ENCODE results near the gene LRG1.
"Not testable (repeated sequence)": the region's sequence is repeated elsewhere in the genome, so short reads cannot be mapped to it uniquely, and the experiment has no call there.

LRG1 gene

DNA sequence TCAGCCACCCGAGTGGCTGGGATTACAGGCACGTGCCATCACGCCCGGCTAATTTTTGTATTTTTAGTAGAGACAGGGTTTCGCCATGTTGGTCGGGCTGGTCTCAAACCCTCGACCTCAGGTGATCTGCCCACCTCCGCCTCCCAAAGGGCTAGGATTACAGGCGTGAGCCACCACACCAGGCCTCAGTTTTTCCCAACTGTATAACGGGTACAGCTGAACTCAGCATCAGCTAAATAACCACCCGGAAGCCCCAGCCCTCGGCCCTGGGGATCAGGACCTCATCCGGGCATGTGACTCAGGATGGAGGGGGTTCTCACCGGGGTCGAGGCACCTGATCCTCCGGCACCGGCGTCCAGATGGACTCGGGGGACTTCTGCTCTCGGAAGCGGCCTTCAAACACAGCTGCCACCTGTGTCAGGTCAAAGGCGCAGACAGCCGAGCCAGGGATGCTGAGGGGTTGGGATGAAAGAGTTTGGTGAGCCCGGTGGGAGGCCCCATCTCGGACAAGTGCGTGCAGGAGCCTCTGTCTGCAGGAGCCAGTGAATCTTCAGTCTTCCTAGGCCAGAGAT, 10.7 kb upstream of the LRG1 start:
- DNase-seq (ENCODE audit: low spot score) = no peak

GRCh38 chr19:4550018-4550417, 10.2 kb upstream of the LRG1 start:
- no peak for DNase-seq (ENCODE audit: low spot score)

DNA sequence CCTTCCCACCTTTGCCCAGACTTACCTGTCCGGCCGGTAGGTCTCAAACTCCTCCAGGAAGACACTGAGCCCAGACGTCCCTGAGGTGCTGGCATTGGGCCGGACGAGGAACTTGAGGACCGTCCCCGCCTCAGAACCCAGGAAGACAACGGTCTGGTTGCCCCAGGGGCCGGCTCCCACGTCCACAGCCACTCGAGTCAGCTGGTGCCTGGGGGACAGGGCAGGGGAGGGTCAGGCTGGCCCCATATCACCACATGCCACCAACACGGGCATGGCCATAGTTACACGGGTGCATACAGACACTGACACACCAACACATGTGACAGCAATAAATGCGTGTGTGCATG, 8.4 kb upstream of the LRG1 start:
- no peak for DNase-seq (ENCODE audit: low spot score)

GRCh38 chr19:4547303-4548237, 7.7 kb upstream of the LRG1 start:
- no peak for DNase-seq (ENCODE audit: low spot score)

- DNase-seq (ENCODE audit: low spot score) = no peak
Measured at GRCh38 chr19:4543842-4544647, 4.2 kb upstream of the LRG1 start.

DNA sequence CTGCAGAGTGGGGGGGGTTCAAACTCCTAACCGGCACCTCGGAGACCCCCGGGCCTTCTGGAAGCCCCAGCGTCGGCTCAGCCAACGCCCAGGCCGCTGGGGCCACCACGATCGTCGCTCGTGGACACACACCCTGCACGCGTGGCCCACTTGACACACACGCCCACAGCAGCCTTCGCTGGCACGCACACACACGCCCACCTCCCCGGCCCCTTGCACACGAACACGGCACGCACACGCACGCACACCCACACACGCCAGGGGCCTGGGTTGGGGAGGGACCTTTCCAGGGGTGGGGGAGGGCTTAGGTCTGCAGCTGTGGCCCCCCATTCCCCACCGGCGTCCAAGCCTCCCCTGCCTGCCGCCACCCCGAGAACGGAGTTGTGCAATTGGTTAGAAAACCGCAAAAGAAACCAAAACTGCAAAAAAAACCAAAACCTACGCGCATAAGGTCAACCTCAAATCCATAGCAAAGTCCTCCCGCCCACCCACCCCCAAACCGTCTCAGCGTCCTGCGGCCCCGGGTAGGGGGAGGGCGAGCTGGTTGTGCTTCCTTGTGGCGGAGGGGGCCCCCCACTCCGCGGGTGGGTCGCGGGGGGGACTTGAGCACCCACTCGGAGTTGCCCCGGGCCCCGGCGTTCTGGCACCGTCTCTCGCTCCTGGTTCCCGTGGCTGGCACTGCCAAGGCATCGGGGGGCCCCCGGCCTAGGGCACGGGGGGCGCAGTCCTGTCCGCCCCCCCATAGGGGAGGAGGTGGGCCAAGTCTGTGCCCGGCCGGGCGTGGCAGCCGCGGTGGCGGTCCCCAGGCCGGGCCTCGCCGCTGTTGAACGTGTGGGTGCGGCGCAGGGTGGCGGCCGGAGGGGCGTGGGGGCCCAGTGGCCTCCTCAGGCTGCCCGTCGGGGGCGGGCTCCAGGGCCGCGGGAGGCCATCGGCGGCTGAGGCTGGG, 3.3 kb upstream of the LRG1 start:
- no peak for DNase-seq (ENCODE audit: low spot score)

GRCh38 chr19:4541806-4542145, 1.9 kb upstream of the LRG1 start:
- DNase-seq (ENCODE audit: low spot score) = not testable (repeated sequence)

DNA sequence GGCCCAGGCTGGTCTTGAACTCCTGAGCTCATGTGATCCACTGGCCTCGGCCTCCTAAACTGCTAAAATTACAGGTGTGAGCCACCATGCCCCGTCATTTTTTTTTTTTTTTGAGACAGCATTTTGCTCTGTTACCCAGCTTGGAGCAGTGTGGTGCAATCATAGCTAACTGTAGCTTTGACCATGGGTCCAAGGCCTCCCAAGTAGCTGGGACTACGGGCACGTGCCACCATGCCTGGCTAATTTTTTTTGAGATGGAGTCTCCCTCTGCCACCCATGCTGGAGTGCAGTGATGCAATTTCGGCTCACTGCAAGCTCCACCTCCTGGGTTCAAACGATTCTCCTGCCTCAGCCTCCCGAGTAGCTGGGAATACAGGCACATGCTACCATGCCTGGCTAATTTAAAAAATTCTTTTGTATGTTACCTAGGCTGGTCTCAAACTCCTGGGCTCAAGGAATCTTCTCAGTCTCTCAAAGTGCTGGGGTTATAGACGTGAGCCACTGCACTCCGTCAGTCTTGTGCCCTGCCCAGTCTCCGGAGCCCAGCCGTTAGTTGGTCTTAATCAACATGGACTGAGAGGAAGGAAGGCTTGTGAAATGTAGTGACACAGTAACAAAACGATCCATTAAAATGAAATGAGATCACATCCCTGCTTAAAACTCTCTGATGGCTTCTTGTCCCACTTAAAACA, 1.4 kb upstream of the LRG1 start:
- DNase-seq (ENCODE audit: low spot score) = no peak

DNA sequence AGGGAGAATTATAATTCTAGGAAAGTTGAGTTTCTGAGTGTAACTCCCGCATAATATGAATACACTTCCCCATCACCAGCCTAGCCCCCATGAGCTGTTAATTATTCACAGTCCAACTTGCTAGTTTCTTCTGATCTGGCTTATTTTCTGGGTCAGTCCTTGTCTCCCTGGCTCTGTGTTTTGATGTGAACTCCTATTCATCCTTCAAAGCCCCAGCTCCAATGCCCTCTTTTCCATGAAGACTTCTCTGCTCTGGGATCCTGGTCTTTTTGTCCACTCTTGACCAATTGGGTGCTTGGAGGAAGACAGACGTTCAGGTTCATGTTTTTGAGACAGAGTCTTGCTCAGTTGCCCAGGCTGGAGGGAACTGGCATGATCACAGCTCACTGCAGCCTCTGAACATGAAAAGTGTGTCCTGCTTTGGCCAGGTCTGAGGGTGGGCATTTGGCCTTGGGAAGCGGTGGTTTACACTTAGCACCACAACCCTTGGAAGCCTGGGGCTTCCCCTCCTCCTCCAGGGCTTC, 605 bp downstream of the LRG1 start:
- DNase-seq (ENCODE audit: low spot score) = no peak

GRCh38 chr19:4538601-4538954, 1.3 kb downstream of the LRG1 start:
- no peak for DNase-seq (ENCODE audit: low spot score)

DNA sequence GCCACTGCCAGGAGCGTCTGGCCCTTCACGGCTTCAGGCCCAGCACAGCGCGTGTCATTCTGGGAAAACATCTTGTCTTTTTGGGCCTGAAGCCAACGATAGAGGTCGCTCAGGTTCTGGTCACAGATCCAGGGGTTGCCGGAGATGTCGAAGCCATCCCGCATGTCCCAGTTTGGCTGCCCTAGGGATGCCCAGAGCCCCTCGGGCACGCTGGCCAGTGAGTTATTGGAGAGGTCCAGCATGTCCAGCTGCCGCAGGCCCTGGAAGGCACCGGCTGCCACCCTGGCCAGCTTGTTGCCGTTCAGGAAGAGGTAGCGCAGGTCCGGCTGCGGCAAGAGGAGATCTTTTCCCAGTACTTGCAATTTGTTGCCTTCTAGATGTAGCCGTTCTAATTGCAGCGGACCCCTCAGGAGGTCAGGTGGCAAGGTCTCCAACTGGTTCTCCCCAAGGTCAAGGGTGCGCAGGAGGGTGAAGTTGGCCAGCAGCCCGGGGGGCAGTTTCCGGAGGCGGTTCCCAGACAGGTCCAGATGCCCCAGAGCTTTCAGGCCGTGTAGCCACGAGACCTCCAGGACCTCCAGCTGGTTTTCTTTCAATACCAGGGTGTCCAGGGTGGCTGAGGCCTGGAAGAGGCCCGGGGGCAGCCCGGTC, 1.8 kb downstream of the LRG1 start:
- DNase-seq (ENCODE audit: low spot score) = no peak

DNA sequence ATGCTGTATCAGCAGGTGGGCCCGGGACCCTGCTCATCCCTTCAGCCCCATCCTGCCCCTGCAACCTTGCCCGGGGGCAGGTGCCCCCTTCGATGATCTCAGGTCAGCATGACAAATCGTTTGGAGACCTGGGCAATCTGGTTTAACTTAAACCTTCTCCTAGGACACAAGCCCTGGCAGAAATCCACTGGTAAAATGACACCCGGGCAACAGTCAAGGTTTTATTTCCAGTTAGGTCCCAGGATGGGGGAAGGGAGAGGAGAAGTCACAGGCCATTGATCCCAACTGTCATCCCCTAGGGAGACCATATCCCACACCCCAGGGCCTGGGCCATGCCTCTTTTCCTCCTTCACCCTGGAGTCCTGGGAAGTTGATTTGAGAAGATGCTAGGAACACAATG, 3.0 kb downstream of the LRG1 start:
- DNase-seq (ENCODE audit: low spot score) = no peak

DNA sequence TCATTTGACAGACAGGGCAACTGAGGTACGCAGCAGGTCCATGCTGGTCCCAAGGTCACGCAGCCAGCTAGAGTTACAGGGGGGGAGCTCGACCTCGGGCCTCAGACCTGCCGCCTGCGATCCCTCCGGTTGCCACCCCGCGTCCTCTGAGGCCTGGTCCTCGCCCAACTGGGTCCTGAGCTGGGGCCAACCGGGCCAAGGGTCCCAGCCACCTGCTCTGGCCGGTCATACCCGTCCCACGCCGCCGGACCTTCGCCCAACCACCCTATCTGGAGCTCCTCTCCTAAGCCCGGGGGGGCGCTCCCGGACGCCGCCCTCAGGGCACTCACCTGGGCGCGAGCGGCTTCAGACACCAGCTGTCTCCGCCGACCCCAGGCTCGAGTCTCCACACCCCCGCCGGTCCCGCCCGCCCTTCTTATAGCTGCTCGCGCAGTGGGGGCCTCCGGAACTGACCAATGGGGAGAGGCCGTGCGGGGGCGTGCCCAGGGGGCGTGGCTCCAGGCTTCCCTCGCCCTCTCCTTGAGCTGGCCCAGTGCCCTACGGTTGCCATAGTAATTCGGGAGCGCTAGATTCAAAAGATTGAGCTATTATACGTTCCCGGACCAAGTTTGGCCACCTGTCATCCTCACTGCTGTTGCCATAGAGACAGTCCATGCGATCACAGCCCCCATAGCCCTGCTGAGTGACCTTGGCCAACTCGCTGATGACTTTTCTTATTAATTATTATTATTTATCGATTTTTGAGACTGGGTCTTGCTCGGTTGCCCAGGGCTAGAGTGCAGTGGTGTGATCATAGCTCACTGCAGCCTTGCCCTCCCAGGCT, 4.8 kb downstream of the LRG1 start, which contains the start of gene PLIN5:
Gene PLIN5, minus strand, starts transcription at position 389 of the 823 bp plus-strand sequence. CDS start 1,150 bp downstream, outside the sequence.
- peak; percentile 66 for DNase-seq (ENCODE audit: low spot score)

DNA sequence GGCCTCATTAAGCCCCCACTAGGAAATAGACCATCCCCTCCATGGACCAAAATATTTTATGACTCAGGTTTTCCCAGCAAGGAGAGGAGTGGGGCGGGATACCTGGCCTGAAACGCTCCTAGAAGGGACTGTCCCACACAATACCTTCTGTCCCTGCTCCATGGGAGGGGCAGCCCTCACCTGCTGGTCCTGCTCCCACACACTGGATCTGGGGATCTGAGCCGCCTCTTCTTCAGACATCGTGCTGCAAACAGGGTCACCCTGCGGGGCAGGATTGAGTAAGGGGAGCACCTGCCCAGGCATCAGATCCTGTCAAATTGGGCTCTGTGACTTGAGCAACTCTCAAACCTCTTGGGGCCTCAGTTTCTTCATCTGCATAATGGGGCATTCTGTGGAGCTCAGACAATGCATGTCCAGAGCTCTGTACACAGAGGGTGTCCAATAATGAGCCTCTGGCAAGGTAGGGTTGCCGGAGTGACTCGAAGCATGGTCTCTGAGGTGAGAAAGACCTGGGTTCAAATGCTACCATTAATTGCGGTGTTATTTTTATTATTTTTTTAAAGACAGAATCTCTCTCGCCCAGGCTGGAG, 5.9 kb downstream of the LRG1 start:
- DNase-seq (ENCODE audit: low spot score) = no peak

DNA sequence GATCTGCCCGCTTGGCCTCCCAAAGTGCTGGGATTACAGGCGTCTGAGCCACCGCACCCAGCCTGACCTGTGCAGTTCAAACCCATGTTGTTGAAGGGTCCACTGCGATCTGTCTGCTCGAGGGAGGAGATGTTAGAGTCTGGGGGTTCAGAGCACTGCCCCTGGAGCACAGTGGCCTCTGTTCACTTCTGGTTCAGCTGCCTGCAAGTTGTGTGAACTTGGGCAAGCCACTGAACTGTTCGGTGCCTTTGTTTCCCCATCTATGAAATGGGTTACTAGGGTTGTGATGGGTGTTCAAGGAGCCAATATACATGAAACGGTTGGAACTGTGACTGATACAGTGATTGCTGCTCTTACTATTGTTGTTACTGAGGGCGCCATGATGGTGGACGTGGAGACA, 6.5 kb downstream of the LRG1 start:
- no peak for DNase-seq (ENCODE audit: low spot score)

- DNase-seq (ENCODE audit: low spot score) = no peak
Measured at GRCh38 chr19:4531562-4532165, 8.2 kb downstream of the LRG1 start.

DNA sequence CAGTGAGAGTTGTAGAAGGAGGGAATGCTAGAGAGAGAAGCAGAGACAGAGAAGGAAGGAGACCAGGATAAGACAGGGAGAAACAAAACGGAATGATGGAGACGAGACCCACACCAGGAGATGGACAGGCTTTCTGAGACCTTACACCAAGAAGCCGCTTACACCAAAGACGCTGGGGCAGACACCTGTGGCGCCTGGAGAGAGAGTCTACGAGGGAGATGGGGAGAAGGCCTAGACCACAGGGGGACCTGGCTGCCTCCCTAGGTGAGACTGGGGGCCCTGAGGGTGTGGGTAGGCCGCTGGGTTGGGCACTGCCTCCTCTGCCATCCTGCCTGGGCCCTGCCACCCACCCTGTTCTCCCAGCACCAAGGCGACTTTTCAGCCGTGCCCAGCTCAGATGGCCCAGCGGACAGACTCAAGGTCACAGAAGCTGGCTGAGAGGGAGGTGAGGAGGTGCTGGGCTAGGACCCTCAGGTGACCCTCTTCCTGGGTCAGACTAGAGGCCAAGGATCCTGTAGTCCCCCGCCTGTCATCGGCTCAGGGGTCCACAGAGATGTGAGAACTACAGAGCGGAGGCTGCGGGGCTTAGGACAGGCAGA, 9.8 kb downstream of the LRG1 start:
- DNase-seq (ENCODE audit: low spot score) = no peak

GRCh38 chr19:4528843-4529242, 11.0 kb downstream of the LRG1 start:
- no peak for DNase-seq (ENCODE audit: low spot score)
